Measurements from ENCODE around the gene PLAAT3.

The PLAAT3 gene

GRCh38 chr11:63595296-63595695 is 18.9 kb downstream of the PLAAT3 start:
- Histone ChIP-seq H3K27me3 (ENCODE audit: insufficient read depth, low read length, poor library complexity) (no peaks in the 10 kb centered on the region), H3K36me3 (ENCODE audit: insufficient read depth, low read length) (no peaks in the 10 kb centered on the region), H3K4me1 (ENCODE audit: insufficient read depth, low read length) (no peaks in the 10 kb centered on the region), H3K4me2 (ENCODE audit: insufficient read depth, low read length) (no peak overlapping the region), H4K20me1 (ENCODE audit: insufficient read depth, low read length) (no peaks in the 10 kb centered on the region), H3K79me2 (ENCODE audit: insufficient read depth, low read length) (no peaks in the 10 kb centered on the region), H3K27ac (ENCODE audit: low read length) (no peak overlapping the region), H3K4me3 (ENCODE audit: low read depth in 1 of 2, low read length in 2 of 2) (no peak overlapping the region), H2AFZ (ENCODE audit: low read depth, low read length) (no peak overlapping the region), H3K9ac (ENCODE audit: low read depth, low read length) (no peak overlapping the region), H3K9me3 (ENCODE audit: insufficient read depth, low read length, severe bottlenecking) (no peaks in the 10 kb centered on the region)
- ATAC-seq (ENCODE audit: insufficient read depth, low read depth) (no peak), DNase-seq (no peak)
- TF ChIP-seq CTCF (IDR thresholded peaks at IDR 0.05; ENCODE audit: borderline replicate concordance, extremely low read depth, low read length, poor library complexity, severe bottlenecking) (no peak), EZH2 (IDR thresholded peaks at IDR 0.05; ENCODE audit: borderline replicate concordance, low read depth, low read length, severe bottlenecking) (no peak)

GRCh38 chr11:63592975-63593395 is 21.2 kb downstream of the PLAAT3 start:
- H3K4me1 ChIP-seq (ENCODE audit: insufficient read depth, low read length), result no peaks in the 10 kb centered on the region
- no peaks in the 10 kb centered on the region for H3K36me3 ChIP-seq (ENCODE audit: insufficient read depth, low read length)
- H3K4me3 ChIP-seq (ENCODE audit: low read depth in 1 of 2, low read length in 2 of 2), result no peak overlapping the region
- TF ChIP-seq EZH2 (IDR thresholded peaks at IDR 0.05; ENCODE audit: borderline replicate concordance, low read depth, low read length, severe bottlenecking), result no peak
- TF ChIP-seq CTCF (IDR thresholded peaks at IDR 0.05; ENCODE audit: borderline replicate concordance, extremely low read depth, low read length, poor library complexity, severe bottlenecking), result peak; percentile 39
- H3K9me3 ChIP-seq (ENCODE audit: insufficient read depth, low read length, severe bottlenecking), result no peaks in the 10 kb centered on the region
- no peak overlapping the region for H3K4me2 ChIP-seq (ENCODE audit: insufficient read depth, low read length)
- no peaks in the 10 kb centered on the region for H3K79me2 ChIP-seq (ENCODE audit: insufficient read depth, low read length)
- H3K27me3 ChIP-seq (ENCODE audit: insufficient read depth, low read length, poor library complexity), result peaks cover 3% of the 10 kb centered on the region
- H3K9ac ChIP-seq (ENCODE audit: low read depth, low read length), result no peak overlapping the region
- ATAC-seq (ENCODE audit: insufficient read depth, low read depth) (no peak), DNase-seq (peak; percentile 20)
- no peak overlapping the region for H3K27ac ChIP-seq (ENCODE audit: low read length)
- no peaks in the 10 kb centered on the region for H4K20me1 ChIP-seq (ENCODE audit: insufficient read depth, low read length)
- H2AFZ ChIP-seq (ENCODE audit: low read depth, low read length), result no peak overlapping the region

GRCh38 chr11:63590024-63590788 is 24.0 kb downstream of the PLAAT3 start:
- H3K27me3 ChIP-seq (ENCODE audit: insufficient read depth, low read length, poor library complexity), result peaks cover 3% of the 10 kb centered on the region
- no peak overlapping the region for H2AFZ ChIP-seq (ENCODE audit: low read depth, low read length)
- H3K9ac ChIP-seq (ENCODE audit: low read depth, low read length), result no peak overlapping the region
- DNase-seq, result no peak
- H3K4me2 ChIP-seq (ENCODE audit: insufficient read depth, low read length), result no peak overlapping the region
- ATAC-seq (ENCODE audit: insufficient read depth, low read depth), result no peak
- no peaks in the 10 kb centered on the region for H3K4me1 ChIP-seq (ENCODE audit: insufficient read depth, low read length)
- no peaks in the 10 kb centered on the region for H4K20me1 ChIP-seq (ENCODE audit: insufficient read depth, low read length)
- no peaks in the 10 kb centered on the region for H3K36me3 ChIP-seq (ENCODE audit: insufficient read depth, low read length)
- H3K27ac ChIP-seq (ENCODE audit: low read length), result no peak overlapping the region
- H3K4me3 ChIP-seq (ENCODE audit: low read depth in 1 of 2, low read length in 2 of 2), result no peak overlapping the region
- H3K79me2 ChIP-seq (ENCODE audit: insufficient read depth, low read length), result no peaks in the 10 kb centered on the region
- H3K9me3 ChIP-seq (ENCODE audit: insufficient read depth, low read length, severe bottlenecking), result no peaks in the 10 kb centered on the region
- TF ChIP-seq EZH2 (IDR thresholded peaks at IDR 0.05; ENCODE audit: borderline replicate concordance, low read depth, low read length, severe bottlenecking), result no peak
- TF ChIP-seq CTCF (IDR thresholded peaks at IDR 0.05; ENCODE audit: borderline replicate concordance, extremely low read depth, low read length, poor library complexity, severe bottlenecking), result no peak
